Stimulated activated CD4-positive, alpha-beta T cell treated with anti-CD3 and anti-CD28 coated beads, Interleukin-12 subunit alpha, Interleukin-12 subunit beta, amount 100 ng/mL, for 24 hours (primary cell): ENCODE results near the gene ZNF738.
A peak's percentile ranks its signal among the peaks of the same experiment; 100 is the strongest.
"Not testable (repeated sequence)": the region's sequence is repeated elsewhere in the genome, so short reads cannot be mapped to it uniquely, and the experiment has no call there.

ENCODE experiments used
- DNase-seq, 2 experiments: peaks; one replicate each; pipeline ENCODE4 v3.0.0-alpha.2; 2020; ENCODE audit warnings: low read depth in 2 of 2

The ZNF738 gene

GRCh38 chr19:21358768-21359451 is at the start of gene ZNF738:
Gene ZNF738, plus strand, starts transcription at chr19:21359000. Its CDS starts 141 bp downstream, at chr19:21359141.
- peak; percentile 67 to 80 for DNase-seq

- not testable (repeated sequence) for DNase-seq
Observed at GRCh38 chr19:21312807-21313206, 46.0 kb upstream of the ZNF738 start.

GRCh38 chr19:21314676-21315075 is 44.1 kb upstream of the ZNF738 start:
- DNase-seq: no peak

DNA sequence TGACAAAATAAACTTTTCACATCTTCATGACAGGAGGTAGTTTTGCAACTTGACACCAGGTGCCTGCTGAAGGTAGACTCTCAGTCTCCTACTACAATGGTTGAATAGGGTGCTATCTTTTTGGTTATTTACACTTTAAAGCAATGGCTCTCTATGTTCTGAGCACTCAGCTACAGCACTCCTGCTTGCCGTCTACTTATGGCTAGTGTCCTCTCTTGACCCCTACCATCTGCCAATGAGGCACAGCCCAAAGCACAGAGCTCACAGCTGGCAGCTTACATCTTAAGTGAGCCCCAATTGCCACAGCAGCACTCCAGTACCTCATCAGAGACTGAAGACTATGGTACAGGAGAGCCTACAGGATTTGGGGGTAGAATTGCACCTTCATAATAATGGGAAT is 41.0 kb upstream of the ZNF738 start:
- no peak for DNase-seq

DNA sequence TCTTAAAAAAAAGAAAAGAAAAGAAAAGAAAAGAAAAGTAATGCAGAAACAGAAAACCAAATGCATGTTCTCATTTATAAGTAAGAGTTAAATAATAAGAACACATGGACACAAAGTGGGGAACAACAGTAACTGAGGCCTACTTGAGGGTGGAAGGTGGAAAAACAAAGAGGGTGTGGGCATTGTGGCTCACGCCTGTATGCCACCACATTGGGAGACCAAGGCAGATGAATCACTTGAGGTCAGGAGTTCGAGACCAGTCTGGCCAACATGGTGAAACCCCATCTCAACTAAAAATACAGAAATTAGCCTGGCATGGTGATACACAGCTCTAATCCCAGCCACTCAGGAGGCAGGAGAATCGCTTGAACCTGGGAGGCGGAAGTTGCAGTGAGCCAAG is 37.7 kb upstream of the ZNF738 start:
- DNase-seq: no peak

GRCh38 chr19:21321996-21322395 is 36.8 kb upstream of the ZNF738 start:
- no peak for DNase-seq

DNA sequence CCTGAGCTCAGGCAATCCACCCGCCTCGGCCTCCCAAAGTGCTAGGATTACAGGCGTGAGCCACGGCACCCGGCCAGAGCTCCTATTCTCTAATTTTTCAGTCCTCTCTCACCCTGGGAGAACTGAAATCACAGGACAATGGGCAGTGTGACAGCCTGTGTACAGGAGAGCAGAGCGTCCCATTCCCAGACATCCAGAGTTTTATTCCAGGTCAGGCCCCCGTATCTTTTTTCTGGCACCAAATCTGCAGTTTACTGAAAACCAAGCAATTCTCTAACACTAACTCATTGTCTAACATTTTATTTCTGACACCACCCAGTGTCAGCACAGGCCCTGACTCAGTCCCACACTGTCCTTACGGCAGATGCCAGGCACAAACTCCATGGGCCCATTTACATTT is 36.3 kb upstream of the ZNF738 start:
- DNase-seq: no peak

DNA sequence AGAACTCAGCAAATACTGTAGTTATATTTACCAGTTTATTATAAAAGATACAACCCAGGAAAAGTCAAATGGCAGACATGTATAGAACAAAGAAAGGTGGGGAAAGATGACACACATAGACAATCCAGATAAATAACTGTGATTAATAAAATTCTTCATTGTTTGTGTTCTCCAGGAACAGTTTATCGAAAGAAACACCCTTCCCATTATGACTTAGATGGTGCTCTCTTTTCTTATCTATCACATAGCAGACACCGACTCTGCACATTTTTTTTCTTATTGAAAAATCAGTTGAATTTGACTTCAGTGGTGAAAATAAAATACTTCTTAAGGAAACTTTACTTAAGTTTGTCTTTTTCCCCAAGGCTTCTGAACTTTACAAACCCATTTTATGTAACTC is 35.8 kb upstream of the ZNF738 start:
- DNase-seq: no peak

GRCh38 chr19:21326169-21326568 is 32.6 kb upstream of the ZNF738 start:
- DNase-seq: no peak

DNA sequence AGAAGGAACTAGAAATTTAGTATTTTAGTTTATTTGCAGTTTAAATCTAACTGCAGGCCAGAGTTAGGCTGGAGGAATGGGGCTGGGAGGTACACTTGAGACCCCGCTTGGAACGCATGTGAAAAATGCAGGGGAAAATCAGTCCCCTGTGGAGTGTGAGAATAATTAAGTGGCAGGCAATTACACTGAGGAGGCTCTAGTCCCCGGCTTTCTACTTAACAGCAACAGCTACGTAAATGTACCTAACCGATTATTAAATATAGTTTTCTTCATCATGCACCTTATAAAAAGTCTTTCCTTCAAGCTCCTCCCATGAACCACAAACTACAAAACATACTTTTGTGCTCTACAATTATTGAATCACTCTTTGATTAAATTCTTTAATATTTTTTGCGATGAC is 30.4 kb upstream of the ZNF738 start:
- no peak for DNase-seq

DNA sequence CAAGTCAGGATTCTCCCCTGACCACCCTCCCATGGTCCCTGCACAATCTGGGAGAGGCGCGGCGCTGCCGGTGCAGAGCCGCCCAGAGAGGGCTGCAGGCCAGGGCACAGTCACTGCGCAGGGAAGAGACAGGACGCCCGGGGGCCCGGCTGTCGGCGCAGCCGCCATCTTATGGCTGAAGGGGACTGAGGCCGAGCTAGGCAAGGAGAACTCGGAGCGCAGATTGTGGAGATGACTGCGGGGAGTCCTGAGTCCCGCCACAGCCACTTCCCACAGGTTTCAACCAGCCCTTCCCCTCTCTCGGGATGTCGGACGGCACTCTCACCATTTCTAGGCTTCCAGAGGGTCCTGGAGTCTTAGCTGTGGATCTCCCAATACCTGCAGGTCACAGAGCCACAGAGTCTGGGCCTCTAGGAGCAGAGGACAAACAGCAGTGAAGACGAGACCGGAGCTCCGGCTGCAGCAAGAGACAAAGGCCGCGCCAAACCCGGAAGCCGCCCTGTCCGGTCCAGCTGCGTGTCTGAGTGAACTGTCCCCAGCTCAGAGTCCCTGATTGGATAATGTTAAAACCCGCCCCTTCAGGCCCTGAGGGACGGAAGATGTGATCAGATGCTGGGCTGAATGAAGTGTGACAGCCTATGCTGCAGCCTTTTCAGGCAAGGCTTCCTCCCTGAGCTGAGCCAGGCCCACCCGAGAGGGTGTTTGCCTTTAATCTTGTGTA is 29.8 kb upstream of the ZNF738 start, which contains the start of gene ZNF708:
Gene ZNF708, minus strand, starts transcription at position 526 of the 721 bp plus-strand sequence. Its CDS starts 198 bp downstream, at position 328.
- peak; percentile 61 to 69 for DNase-seq

DNA sequence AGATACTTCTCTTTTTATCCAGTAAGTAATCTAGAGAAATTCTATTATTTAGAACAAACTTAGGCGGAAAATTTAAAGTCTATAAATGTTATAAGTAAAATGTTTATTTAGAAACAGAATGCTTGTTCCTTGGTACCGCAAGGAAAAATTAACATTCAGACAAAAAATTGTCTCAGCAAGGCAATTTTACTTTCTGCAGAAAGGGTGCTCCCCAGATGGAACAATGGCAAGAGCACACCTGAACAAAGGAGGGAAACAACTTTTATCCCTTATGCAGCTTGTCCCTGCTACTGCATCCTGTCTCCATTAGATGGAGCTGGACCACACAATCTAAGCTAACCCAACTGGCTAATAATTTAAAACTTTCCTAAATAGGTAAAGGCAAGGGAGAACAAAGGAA is 23.1 kb upstream of the ZNF738 start:
- no peak for DNase-seq

GRCh38 chr19:21344841-21345240 is 14.0 kb upstream of the ZNF738 start:
- DNase-seq: not testable (repeated sequence)

GRCh38 chr19:21352830-21353229 is 6.0 kb upstream of the ZNF738 start:
- DNase-seq: no peak

DNA sequence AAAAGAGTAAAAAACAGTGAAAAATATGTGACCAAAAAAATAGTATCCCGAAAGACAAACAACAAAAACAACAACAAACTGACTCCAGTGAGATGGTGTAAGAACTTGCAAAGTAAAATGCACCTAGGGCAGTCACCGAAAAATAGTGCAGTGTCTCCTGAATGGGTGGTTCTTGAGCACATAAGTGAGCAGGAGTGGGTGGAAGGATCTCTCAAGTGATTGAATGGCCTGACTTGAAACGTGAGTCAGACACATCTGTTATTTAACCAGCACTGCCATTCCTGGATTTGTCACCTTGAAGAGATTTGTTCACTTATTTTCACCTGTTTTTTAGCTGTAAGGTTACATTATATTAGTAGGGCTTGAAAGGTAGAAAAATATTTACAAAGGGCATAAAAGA is 3.5 kb downstream of the ZNF738 start:
- no peak for DNase-seq

DNA sequence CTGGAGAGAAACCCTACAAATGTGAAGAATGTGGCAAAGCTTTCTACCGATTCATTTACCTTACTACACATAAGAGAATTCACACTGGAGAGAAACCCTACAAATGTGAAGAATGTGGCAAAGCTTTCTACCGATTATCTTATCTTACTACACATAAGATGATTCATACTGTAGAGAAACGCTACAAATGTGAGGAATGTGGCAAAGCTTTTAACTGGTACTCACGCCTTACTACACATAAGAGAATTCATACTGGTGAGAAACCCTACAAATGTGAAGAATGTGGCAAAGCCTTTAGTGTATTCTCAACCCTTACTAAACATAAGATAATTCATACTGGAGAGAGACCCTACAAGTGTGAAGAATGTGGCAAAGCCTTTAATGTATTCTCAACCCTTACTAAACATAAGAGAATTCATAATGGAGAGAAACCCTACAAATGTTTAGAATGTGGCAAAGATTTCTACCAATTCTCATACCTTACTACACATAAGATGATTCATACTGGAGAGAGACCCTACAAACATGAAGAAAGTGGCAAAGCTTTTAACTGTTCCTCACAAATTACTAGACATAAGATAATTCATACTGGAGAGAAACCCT is 25.3 kb downstream of the ZNF738 start:
- DNase-seq: no peak

DNA sequence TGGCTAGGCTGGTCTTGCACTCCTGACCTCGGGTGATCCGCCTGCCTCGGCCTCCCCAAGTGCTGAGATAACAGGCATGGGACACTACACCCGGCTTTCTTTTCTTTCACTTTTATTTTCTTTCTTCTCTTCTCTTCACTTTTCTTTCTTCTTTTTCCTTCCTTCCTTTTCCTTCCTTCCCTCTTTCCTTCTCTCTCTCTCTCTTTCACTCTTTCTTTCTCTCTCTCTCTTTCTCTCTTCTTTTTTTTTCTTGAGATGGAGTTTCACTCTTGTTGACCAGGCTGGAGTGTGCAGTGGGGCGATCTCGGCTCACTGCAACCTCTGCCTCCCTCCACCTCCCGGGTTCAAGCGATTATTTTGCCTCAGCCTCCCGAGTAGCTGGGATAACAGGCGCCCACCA is 37.3 kb downstream of the ZNF738 start:
- DNase-seq: no peak

DNA sequence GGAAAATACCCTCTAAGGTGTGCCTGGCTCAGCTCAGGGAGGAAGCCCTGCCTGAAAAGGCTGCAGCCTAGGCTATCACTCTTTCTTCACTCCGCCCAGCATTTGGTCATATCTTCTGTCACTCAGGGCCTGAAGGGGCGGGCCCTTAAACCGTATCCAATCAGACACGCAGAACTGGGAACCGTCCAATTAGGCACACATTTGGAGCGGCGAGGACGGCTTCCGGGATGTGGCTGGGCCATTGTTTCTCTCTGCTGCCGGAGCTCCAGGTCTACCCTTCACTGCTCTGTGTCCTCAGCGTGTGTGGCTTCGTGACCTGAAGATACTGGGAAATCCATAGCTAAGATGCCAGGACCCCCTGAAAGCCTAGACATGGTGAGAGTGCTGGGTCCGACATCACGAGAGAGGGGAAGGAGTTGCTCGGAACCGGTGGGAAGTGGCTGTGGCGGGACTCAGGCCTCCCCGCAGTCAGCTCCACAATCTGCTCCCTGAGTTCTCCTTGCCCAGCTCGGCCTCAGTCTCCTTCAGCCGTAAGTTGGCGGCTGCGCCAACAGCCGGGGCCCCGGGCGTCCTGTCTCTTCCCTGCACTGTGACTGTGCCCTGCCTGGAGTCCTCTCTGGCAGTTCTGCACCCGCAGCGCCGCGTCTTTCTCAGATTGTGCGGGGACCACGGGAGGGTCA is 38.2 kb downstream of the ZNF738 start, which contains the start of gene ZNF493:
Gene ZNF493, plus strand, starts transcription at position 241 of the 680 bp plus-strand sequence. Its CDS starts 105 bp downstream, at position 346.
- peak; percentile 79 to 85 for DNase-seq

GRCh38 chr19:21398851-21399250 is 40.1 kb downstream of the ZNF738 start:
- no peak for DNase-seq

DNA sequence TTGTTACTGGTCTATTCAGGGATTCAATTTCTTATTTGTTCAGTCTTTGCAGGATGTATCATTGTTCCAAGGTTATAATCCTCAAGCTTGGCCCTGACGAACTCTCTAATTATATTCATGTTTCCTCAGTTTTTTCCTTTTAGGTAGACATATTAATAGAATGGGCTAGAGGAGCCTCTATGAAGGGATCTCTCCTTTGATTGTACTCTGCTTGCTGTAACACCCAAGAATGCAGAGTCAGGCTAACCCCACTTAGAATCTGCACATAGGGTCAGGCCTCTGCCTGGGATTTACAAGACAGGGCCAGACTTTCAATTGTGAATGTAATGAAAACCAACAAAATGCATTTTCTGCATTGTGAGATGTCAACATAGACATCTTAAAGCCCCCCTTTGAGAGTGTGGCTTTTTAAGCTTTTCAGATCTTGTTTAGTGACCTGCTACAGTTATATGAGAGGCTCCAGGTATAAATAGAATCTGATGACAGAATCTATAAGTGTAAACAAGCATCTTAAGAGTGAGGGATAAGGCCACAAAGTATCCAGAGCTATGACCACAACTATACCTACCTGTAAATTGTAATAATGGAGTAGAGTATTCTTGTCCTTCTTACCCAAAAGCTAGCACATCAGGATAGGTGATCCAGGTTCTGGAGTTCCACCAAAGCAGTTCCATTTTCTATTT is 43.6 kb downstream of the ZNF738 start:
- no peak for DNase-seq

DNA sequence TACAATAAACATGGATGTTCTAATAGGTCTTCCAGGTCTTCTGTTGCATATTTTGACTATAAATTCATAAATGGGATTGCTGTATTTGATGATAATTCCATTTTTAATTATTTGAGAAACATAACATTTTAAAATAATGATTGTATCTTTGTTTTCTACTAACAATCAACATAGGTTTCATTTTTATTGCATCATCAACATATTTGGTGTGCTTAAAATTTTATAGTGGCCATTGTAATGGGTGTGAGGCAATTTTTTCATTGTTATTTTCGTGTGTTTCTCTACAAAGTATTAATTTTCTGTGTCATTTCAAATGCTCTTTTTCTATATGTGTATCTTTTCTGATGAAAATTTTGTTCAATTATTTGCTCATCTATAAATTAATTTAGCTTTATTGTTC is 51.4 kb downstream of the ZNF738 start:
- DNase-seq: no peak

DNA sequence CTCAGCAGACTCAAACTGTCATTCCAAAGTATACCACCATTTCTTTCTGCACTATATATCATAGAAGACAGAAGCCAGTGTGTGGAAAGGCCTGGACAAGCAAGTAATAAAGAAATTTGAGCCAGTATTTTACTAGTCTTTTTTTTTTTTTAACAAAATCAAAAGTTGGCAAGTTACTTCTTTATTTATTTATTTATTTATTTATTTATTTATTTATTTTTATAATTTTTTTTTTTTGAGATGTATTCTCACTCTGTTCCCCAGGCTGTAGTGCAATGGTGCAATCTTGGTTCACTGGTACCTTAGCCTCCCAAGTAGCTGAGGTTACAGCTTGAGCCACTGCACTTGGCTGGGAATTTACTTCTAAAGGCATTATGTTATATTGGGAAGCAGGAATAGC is 63.4 kb downstream of the ZNF738 start:
- DNase-seq: no peak
